Muscle of leg (tissue), 11 donors: Measurements from ENCODE around the gene OST4. TPM values are rescaled to one million over a fixed set of nuclear protein-coding genes. Genes with fewer than 3 reads are reported as not detected.
A peak's percentile ranks its signal among the peaks of the same experiment; 100 is the strongest.

Experiments used
- DNase-seq: peaks from one replicate; pipeline ENCODE4 v3.0.0; 2013
- H3K27ac ChIP-seq: one replicate; pipeline ENCODE4 v1.5.1; 2013; ENCODE audit warnings: mild to moderate bottlenecking, low read length, control low read depth
- H3K27me3 ChIP-seq: one replicate; pipeline ENCODE4 v1.6.1; 2013; ENCODE audit warnings: low read length; ENCODE audit not compliant: control insufficient read depth, insufficient read depth
- H3K36me3 ChIP-seq: one replicate; pipeline ENCODE4 v1.6.1; 2013; ENCODE audit warnings: low read length; ENCODE audit not compliant: control insufficient read depth, insufficient read depth
- H3K4me1 ChIP-seq: one replicate; pipeline ENCODE4 v1.6.1; 2013; ENCODE audit warnings: low read length; ENCODE audit not compliant: control insufficient read depth, insufficient read depth
- H3K4me3 ChIP-seq: one replicate; pipeline ENCODE4 v1.5.1; 2013; ENCODE audit warnings: low read length, control low read depth
- H3K9me3 ChIP-seq: replicated peaks from 2 replicates; pipeline ENCODE4 v1.6.1; 2013; ENCODE audit warnings: low read depth, low read length; ENCODE audit not compliant: control insufficient read depth
- WGBS: methylation state at CpG from one replicate; pipeline ENCODE4 v1.1.5; 2013; ENCODE audit warnings: missing lambda C conversion rate; ENCODE audit not compliant: insufficient coverage; 5-methylcytosine and 5-hydroxymethylcytosine counted together
- polyA plus RNA-seq, 8 donors: library from polyadenylated mRNA; unstranded; fragments of 120-200 nt; gene quantifications; one replicate each; pipeline versions ENCODE4 v1.2.1 to v1.2.3, GENCODE V29; 2013; ENCODE audit warnings: inconsistent platforms in 1 of 8, low replicate concordance in 1 of 8; ENCODE audit not compliant: insufficient read length in 8 of 8, insufficient read depth in 1 of 8
- total RNA-seq: library from RNA; stranded (reverse); fragments of 120-200 nt; gene quantifications from one replicate; pipeline ENCODE4 v1.2.4, GENCODE V29; 2013

OST4 gene
- total and polyA plus RNA-seq, 9 donors, result 216 to 376 (median 257) TPM

DNA sequence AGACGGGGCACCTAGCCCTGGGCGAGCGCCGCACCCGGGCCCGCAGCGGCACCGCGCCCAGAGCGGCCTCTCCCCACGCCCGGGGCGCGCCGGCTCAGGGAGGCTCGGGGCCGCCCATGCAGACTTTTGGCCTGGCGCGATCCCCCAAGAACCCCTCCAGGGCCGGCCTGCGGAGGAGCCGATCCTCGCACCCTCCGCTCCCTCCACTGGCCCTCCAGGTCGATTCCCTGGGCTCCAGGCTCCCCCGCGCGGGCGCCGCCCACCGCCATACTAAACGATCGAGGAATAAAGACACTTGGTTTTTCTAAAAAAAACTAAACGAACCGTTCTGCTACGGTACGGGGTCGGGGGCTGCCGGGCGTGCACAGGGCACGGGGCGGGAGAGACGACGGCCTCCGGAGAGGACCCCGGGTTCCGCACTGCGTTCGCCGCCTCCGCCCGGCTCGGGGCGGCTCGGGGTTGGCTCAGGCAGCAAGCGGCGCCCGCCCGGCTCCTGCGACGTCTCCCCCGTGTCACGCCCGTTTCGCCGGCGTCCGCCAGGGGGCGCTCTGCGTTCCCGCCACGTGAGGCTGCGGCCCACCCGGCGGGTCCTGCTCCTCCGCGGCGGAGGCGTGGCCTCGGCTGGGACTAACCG is 14.8 kb upstream of the OST4 start:
- WGBS, result under 1% methylated on average over 79 of the region's 81 CpGs
- Histone ChIP-seq H3K4me1 (peaks cover 55% of the 10 kb centered on the region), H3K4me3 (peak overlapping the region; percentile 62)

DNA sequence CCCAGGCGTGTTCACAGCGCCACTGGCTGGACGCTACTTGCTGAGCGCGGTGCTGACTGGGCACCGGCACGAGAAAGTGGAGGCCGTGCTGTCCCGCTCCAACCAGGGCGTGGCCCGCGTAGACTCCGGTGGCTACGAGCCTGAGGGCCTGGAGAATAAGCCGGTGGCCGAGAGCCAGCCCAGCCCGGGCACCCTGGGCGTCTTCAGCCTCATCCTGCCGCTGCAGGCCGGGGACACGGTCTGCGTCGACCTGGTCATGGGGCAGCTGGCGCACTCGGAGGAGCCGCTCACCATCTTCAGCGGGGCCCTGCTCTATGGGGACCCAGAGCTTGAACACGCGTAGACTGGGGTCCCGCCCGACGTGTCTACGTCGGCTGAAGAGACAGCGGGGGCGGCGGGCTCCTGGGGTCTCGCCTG is 14.2 kb upstream of the OST4 start:
- DNase-seq, result peak; percentile 78
- Histone ChIP-seq H3K4me3 (peak overlapping the region; percentile 62), H3K27me3 (peaks cover 4% of the 10 kb centered on the region), H3K4me1 (peaks cover 61% of the 10 kb centered on the region), H3K27ac (peak overlapping the region; percentile 4), H3K9me3 (no peaks in the 10 kb centered on the region), H3K36me3 (peaks cover 14% of the 10 kb centered on the region)
- 3% methylated on average over 38 of the region's 38 CpGs for WGBS

More for the DNA sequence above, 14.8 kb upstream of the OST4 start:
- DNase-seq, result peak; percentile 97
- Histone ChIP-seq H3K36me3 (peaks cover 14% of the 10 kb centered on the region), H3K9me3 (no peaks in the 10 kb centered on the region), H3K27ac (peak overlapping the region; percentile 71), H3K27me3 (peaks cover 4% of the 10 kb centered on the region)

GRCh38 chr2:27085062-27085672 is 13.7 kb upstream of the OST4 start:
- Histone ChIP-seq H3K27me3 (peaks cover 4% of the 10 kb centered on the region), H3K27ac (peak overlapping the region; percentile 4), H3K4me3 (peak overlapping the region; percentile 62), H3K9me3 (no peaks in the 10 kb centered on the region), H3K4me1 (peaks cover 66% of the 10 kb centered on the region), H3K36me3 (peaks cover 14% of the 10 kb centered on the region)
- no peak for DNase-seq
- WGBS, result 51% methylated on average over 6 of the region's 10 CpGs

DNA sequence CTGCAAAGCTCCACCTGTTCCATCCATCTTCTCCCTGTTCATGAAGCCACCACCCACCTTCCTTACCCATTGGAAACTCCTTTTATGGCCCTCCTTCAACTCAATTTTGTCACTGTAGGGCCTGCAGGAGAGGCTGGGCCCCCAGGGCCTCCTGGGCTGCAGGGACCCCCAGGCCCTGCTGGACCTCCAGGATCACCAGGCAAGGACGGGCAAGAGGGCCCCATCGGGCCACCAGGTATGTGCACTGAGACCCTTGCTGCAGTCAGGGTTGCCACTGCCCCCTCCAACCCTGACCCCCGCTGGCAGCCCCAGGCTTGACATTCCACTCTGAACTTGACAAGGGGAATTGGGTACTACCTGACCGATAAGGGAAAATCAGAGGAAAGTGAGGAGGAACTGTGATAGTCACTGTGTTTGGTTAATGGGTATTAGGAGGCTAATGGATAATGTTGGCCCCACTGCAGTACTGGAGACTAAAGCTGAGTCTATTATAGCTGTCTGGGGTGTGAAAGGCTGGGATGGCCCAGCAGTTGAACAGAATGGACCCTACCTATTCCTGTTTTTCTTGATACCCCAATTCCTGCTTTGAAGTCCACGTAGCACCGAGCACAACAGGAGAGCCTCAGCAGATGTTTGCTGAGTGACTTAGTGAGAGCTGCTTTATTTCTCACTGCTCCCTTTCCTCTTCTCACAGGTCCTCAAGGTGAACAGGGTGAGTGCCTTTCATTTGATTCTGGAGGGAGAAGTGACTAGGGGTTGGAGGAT is 13.0 kb upstream of the OST4 start:
- H3K36me3 ChIP-seq, result peaks cover 14% of the 10 kb centered on the region
- 83% methylated on average over 4 of the region's 6 CpGs for WGBS
- peaks cover 73% of the 10 kb centered on the region for H3K4me1 ChIP-seq
- H3K9me3 ChIP-seq, result no peaks in the 10 kb centered on the region
- no peak for DNase-seq
- no peak overlapping the region for H3K27ac ChIP-seq
- peaks cover 4% of the 10 kb centered on the region for H3K27me3 ChIP-seq
- no peak overlapping the region for H3K4me3 ChIP-seq

DNA sequence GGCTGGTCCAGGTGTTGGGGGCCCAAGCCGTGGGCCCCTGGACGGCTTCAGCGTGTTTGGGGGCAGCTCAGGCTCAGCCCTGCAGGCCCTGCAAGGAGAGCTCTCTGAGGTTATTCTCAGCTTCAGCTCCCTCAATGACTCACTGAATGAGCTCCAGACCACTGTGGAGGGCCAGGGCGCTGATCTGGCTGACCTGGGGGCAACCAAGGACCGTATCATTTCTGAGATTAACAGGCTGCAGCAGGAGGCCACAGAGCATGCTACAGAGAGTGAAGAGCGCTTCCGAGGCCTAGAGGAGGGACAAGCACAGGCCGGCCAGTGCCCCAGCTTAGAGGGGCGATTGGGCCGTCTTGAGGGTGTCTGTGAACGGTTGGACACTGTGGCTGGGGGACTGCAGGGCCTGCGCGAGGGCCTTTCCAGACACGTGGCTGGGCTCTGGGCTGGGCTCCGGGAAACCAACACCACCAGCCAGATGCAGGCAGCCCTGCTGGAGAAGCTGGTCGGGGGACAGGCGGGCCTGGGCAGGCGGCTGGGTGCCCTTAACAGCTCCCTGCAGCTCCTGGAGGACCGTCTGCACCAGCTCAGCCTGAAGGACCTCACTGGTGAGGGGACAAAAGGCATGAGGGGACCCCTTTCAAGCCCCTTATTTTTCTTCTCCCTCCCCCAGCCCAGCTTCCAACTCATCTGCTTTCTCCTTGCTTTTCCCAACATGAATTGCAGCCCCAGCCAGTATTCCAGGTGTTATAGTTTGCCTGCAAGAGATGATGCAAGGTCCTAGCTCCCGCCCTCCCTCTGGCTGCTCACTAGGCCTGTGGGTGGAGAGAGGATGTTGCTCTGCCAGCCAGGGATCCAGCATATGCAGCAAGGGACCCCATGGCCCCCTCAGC is 12.2 kb upstream of the OST4 start:
- peaks cover 14% of the 10 kb centered on the region for H3K36me3 ChIP-seq
- no peak for DNase-seq
- H3K4me1 ChIP-seq, result peaks cover 79% of the 10 kb centered on the region
- H3K4me3 ChIP-seq, result no peak overlapping the region
- H3K27ac ChIP-seq, result peak overlapping the region; percentile 83
- H3K9me3 ChIP-seq, result no peaks in the 10 kb centered on the region
- peaks cover 4% of the 10 kb centered on the region for H3K27me3 ChIP-seq
- 77% methylated on average over 18 of the region's 20 CpGs for WGBS

DNA sequence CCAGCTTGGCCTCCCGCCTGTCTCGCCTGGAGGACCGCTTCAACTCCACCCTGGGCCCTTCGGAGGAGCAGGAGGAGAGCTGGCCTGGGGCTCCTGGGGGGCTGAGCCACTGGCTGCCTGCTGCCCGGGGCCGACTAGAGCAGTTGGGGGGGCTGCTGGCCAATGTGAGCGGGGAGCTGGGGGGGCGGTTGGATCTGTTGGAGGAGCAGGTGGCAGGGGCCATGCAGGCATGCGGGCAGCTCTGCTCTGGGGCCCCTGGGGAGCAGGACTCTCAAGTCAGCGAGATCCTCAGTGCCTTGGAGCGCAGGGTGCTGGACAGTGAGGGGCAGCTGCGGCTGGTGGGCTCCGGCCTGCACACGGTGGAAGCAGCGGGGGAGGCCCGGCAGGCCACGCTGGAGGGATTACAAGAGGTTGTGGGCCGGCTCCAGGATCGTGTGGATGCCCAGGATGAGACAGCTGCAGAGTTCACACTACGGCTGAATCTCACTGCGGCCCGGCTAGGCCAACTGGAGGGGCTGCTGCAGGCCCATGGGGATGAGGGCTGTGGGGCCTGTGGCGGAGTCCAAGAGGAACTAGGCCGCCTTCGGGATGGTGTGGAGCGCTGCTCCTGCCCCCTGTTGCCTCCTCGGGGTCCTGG is 11.4 kb upstream of the OST4 start:
- WGBS, result 61% methylated on average over 26 of the region's 27 CpGs
- H3K9me3 ChIP-seq, result no peaks in the 10 kb centered on the region
- peaks cover 83% of the 10 kb centered on the region for H3K4me1 ChIP-seq
- peak; percentile 71 for DNase-seq
- H3K4me3 ChIP-seq, result no peak overlapping the region
- H3K27ac ChIP-seq, result peak overlapping the region; percentile 83
- peaks cover 14% of the 10 kb centered on the region for H3K36me3 ChIP-seq
- peaks cover 4% of the 10 kb centered on the region for H3K27me3 ChIP-seq

GRCh38 chr2:27081984-27082772 is 10.7 kb upstream of the OST4 start:
- Histone ChIP-seq H3K4me1 (peaks cover 86% of the 10 kb centered on the region), H3K9me3 (no peaks in the 10 kb centered on the region), H3K4me3 (no peak overlapping the region), H3K36me3 (peaks cover 14% of the 10 kb centered on the region), H3K27me3 (peaks cover 1% of the 10 kb centered on the region), H3K27ac (peak overlapping the region; percentile 83)
- 76% methylated on average over 38 of the region's 38 CpGs for WGBS
- DNase-seq, result no peak

GRCh38 chr2:27080603-27080936 is 9.1 kb upstream of the OST4 start:
- Histone ChIP-seq H3K9me3 (no peaks in the 10 kb centered on the region), H3K27me3 (no peaks in the 10 kb centered on the region), H3K4me3 (no peak overlapping the region), H3K27ac (peak overlapping the region; percentile 83), H3K4me1 (peaks cover 91% of the 10 kb centered on the region), H3K36me3 (peaks cover 14% of the 10 kb centered on the region)
- no peak for DNase-seq
- 54% methylated on average over 11 of the region's 14 CpGs for WGBS

DNA sequence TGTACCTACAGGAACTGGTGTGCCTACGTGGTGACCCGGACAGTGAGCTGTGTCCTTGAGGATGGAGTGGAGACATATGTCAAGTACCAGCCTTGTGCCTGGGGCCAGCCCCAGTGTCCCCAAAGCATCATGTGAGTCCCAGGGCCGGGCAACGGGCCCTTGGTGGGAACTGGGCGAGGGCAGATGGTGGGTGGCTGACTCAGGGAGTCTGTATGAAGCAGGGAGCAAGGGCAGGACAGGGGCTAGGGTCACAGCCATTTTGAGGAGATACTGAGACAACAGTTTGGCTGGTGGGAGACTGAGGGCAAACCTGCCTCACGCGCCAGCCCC is 8.7 kb upstream of the OST4 start:
- H3K36me3 ChIP-seq, result peaks cover 14% of the 10 kb centered on the region
- no peak for DNase-seq
- H3K9me3 ChIP-seq, result no peaks in the 10 kb centered on the region
- peak overlapping the region; percentile 49 for H3K4me3 ChIP-seq
- H3K27me3 ChIP-seq, result no peaks in the 10 kb centered on the region
- peak overlapping the region; percentile 33 for H3K27ac ChIP-seq
- 37% methylated on average over 7 of the region's 7 CpGs for WGBS
- H3K4me1 ChIP-seq, result peaks cover 91% of the 10 kb centered on the region
